Smooth muscle cell (in vitro differentiated cells): ENCODE data around the gene CLSTN2. TPM values are rescaled to one million over a fixed set of nuclear protein-coding genes. Genes with fewer than 3 reads are reported as not detected.

ENCODE experiments used
- DNase-seq: peaks from one replicate; lab custom pipeline; 2025; ENCODE audit not compliant: unreplicated experiment; lab: John Stamatoyannopoulos, UW
- H2AFZ ChIP-seq: fragments of 200-600 bp; sonication (generic); 2 replicates; pipeline ENCODE4 v1.6.0; 2016; ENCODE audit warnings: antibody characterized with exemption, low read depth, mild to moderate bottlenecking
- H3F3A ChIP-seq: fragments of 200-600 bp; sonication (generic); 2 replicates; pipeline ENCODE4 v1.6.0; 2017; ENCODE audit warnings: antibody characterized with exemption, low read depth
- H3K27ac ChIP-seq: fragments of 200-600 bp; sonication (generic); 2 replicates; pipeline ENCODE4 v1.5.1; 2016; ENCODE audit warnings: low read depth, mild to moderate bottlenecking
- H3K27me3 ChIP-seq: fragments of 200-600 bp; sonication (generic); 2 replicates; pipeline ENCODE4 v1.6.1; 2016; ENCODE audit warnings: low read depth, mild to moderate bottlenecking
- H3K36me3 ChIP-seq: fragments of 200-600 bp; sonication (generic); 2 replicates; pipeline ENCODE4 v1.5.1; 2016; ENCODE audit warnings: low read depth
- H3K4me1 ChIP-seq: fragments of 200-600 bp; sonication (generic); 2 replicates; pipeline ENCODE4 v1.5.1; 2016; ENCODE audit warnings: low read depth
- H3K4me2 ChIP-seq: fragments of 200-600 bp; sonication (generic); 2 replicates; pipeline ENCODE4 v1.6.0; 2016; ENCODE audit warnings: mild to moderate bottlenecking
- H3K4me3 ChIP-seq: fragments of 200-600 bp; sonication (generic); 2 replicates; pipeline ENCODE4 v1.5.1; 2016; ENCODE audit warnings: mild to moderate bottlenecking
- H3K79me2 ChIP-seq: fragments of 200-600 bp; sonication (generic); 2 replicates; pipeline ENCODE4 v1.6.0; 2016; ENCODE audit warnings: low read depth, mild to moderate bottlenecking
- H3K9ac ChIP-seq: fragments of 200-600 bp; sonication (generic); 2 replicates; pipeline ENCODE4 v1.6.0; 2016; ENCODE audit warnings: low read depth
- H3K9me3 ChIP-seq: fragments of 200-600 bp; sonication (generic); replicated peaks from 2 replicates; pipeline ENCODE4 v1.5.1; 2016; ENCODE audit warnings: low read depth
- H4K20me1 ChIP-seq: fragments of 200-600 bp; sonication (generic); 2 replicates; pipeline ENCODE4 v1.6.0; 2016; ENCODE audit warnings: low read depth
- WGBS: methylation state at CpG from one replicate; pipeline ENCODE4 v1.1.7; 2016; ENCODE audit warnings: low lambda C conversion rate; 5-methylcytosine and 5-hydroxymethylcytosine counted together
- polyA plus RNA-seq: library from polyadenylated mRNA; unstranded; fragments of >200 nt; fragmentation: Nextera tagmentation; extraction: Ambion mirVana; gene quantifications from 2 replicates; pipeline ENCODE4 v1.2.1, GENCODE V29; 2016
- total RNA-seq: library from RNA; depleted of rRNA; stranded (reverse); fragments of >200 nt; gene quantifications from 2 replicates; pipeline ENCODE4 v1.2.3, GENCODE V29; 2014
- TF ChIP-seq, protein P1 (sequence below): fragments of 200-600 bp; sonication (generic); IDR thresholded peaks from 2 replicates; pipeline ENCODE4 v1.5.1; 2017; ENCODE audit warnings: borderline replicate concordance, mild to moderate bottlenecking, antibody characterized with exemption; ENCODE audit not compliant: insufficient read depth, poor library complexity, severe bottlenecking

The CLSTN2 gene
- total and polyA plus RNA-seq, 2 experiments from 2014 or later = 0.91 to 1.5 TPM

DNA sequence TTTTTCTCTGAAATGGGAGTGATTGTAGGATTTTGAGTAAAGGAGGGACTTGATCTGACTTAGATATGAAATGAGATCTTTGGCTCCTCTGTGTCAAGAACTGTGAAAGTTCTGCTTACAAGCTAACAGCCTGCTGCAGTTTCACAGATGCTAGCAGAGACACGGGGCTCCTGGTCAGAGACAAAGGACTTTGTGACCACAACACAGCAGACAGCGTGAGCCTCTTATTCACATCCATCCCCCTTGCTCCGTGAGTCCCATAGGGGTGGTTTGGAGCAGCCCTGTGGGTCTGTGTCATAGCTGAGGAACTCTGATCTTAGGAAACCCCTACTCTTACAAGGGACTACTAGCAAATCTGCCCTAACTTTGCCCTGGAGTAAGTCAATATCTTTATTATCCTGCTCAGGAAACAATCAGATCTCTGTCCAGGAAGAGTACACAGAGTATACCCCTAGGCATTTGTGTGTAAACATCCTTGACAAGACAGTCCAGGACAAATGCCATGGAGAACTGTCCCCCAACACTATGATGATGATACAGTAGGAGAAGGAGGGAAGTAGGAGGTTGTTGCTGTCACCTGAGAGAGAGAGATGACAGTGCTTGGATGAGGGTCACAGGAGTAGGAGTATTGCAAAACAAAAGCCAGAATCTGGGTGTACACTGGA lies 80.0 kb downstream of the CLSTN2 start:
- no peak overlapping the region for H3K4me3 ChIP-seq
- WGBS = 86% methylated on average over 3 of the region's 3 CpGs

GRCh38 chr3:140015741-140016140 lies 80.8 kb downstream of the CLSTN2 start:
- no peaks in the 10 kb centered on the region for H3F3A ChIP-seq
- no peak overlapping the region for H2AFZ ChIP-seq
- no peak overlapping the region for H3K4me2 ChIP-seq
- H3K27me3 ChIP-seq = no peaks in the 10 kb centered on the region
- no peak overlapping the region for H3K27ac ChIP-seq
- TF ChIP-seq, protein P1, sequence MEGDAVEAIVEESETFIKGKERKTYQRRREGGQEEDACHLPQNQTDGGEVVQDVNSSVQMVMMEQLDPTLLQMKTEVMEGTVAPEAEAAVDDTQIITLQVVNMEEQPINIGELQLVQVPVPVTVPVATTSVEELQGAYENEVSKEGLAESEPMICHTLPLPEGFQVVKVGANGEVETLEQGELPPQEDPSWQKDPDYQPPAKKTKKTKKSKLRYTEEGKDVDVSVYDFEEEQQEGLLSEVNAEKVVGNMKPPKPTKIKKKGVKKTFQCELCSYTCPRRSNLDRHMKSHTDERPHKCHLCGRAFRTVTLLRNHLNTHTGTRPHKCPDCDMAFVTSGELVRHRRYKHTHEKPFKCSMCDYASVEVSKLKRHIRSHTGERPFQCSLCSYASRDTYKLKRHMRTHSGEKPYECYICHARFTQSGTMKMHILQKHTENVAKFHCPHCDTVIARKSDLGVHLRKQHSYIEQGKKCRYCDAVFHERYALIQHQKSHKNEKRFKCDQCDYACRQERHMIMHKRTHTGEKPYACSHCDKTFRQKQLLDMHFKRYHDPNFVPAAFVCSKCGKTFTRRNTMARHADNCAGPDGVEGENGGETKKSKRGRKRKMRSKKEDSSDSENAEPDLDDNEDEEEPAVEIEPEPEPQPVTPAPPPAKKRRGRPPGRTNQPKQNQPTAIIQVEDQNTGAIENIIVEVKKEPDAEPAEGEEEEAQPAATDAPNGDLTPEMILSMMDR = no peak
- no peaks in the 10 kb centered on the region for H3K36me3 ChIP-seq
- no peak overlapping the region for H3K4me3 ChIP-seq
- H4K20me1 ChIP-seq = no peaks in the 10 kb centered on the region
- no peak overlapping the region for H3K9ac ChIP-seq
- no peaks in the 10 kb centered on the region for H3K9me3 ChIP-seq
- no peaks in the 10 kb centered on the region for H3K79me2 ChIP-seq
- WGBS = 85% methylated on average over 3 of the region's 3 CpGs
- H3K4me1 ChIP-seq = no peaks in the 10 kb centered on the region
- DNase-seq = no peak

More for the DNA sequence above, 80.0 kb downstream of the CLSTN2 start:
- Histone ChIP-seq H2AFZ (no peak overlapping the region), H3K79me2 (no peaks in the 10 kb centered on the region), H3K27me3 (no peaks in the 10 kb centered on the region), H3F3A (no peaks in the 10 kb centered on the region), H3K36me3 (no peaks in the 10 kb centered on the region), H3K4me1 (no peaks in the 10 kb centered on the region), H3K9me3 (no peaks in the 10 kb centered on the region), H3K9ac (no peak overlapping the region), H3K4me2 (no peak overlapping the region), H3K27ac (no peak overlapping the region), H4K20me1 (no peaks in the 10 kb centered on the region)
- TF ChIP-seq, protein P1 = no peak
- DNase-seq = no peak

- no peak overlapping the region for H2AFZ ChIP-seq
- H3K36me3 ChIP-seq = no peaks in the 10 kb centered on the region
- H3K4me3 ChIP-seq = no peak overlapping the region
- DNase-seq = no peak
- TF ChIP-seq, protein P1 = no peak
- no peak overlapping the region for H3K9ac ChIP-seq
- no peaks in the 10 kb centered on the region for H3K4me1 ChIP-seq
- 51% methylated on average over 2 of the region's 2 CpGs for WGBS
- H3K4me2 ChIP-seq = no peak overlapping the region
- H3K27ac ChIP-seq = no peak overlapping the region
- H4K20me1 ChIP-seq = no peaks in the 10 kb centered on the region
- H3K79me2 ChIP-seq = no peaks in the 10 kb centered on the region
- no peaks in the 10 kb centered on the region for H3K27me3 ChIP-seq
- no peaks in the 10 kb centered on the region for H3F3A ChIP-seq
- no peaks in the 10 kb centered on the region for H3K9me3 ChIP-seq
These were observed 83.6 kb downstream of the CLSTN2 start for GRCh38 chr3:140018556-140018955.

GRCh38 chr3:140019946-140020345 lies 85.0 kb downstream of the CLSTN2 start:
- TF ChIP-seq, protein P1 = no peak
- Histone ChIP-seq H3K9ac (no peak overlapping the region), H3K4me1 (no peaks in the 10 kb centered on the region), H3K27me3 (no peaks in the 10 kb centered on the region), H3K36me3 (no peaks in the 10 kb centered on the region), H2AFZ (no peak overlapping the region), H3F3A (no peaks in the 10 kb centered on the region), H3K4me2 (no peak overlapping the region), H3K79me2 (no peaks in the 10 kb centered on the region), H4K20me1 (no peaks in the 10 kb centered on the region), H3K27ac (no peak overlapping the region), H3K9me3 (no peaks in the 10 kb centered on the region), H3K4me3 (no peak overlapping the region)
- 66% methylated on average over 2 of the region's 2 CpGs for WGBS
- no peak for DNase-seq
